SU-DHL-6 (cell line): ENCODE data around the gene MAMSTR.
A peak's percentile ranks its signal among the peaks of the same experiment; 100 is the strongest.

Experiments used
- H2AFZ ChIP-seq: fragments of 200-600 bp; sonication (generic); 2 replicates; pipeline ENCODE4 v1.6.1; 2014; ENCODE audit warnings: low read depth, mild to moderate bottlenecking, moderate library complexity, mixed read lengths, antibody characterized with exemption, low read length; ENCODE audit not compliant: severe bottlenecking
- H3F3A ChIP-seq: fragments of 200-600 bp; shearing (Covaris generic); 2 replicates; pipeline ENCODE4 v1.6.0; 2016; ENCODE audit warnings: antibody characterized with exemption, mild to moderate bottlenecking; ENCODE audit not compliant: insufficient read depth
- H3K27ac ChIP-seq: fragments of 200-600 bp; sonication (generic); 2 replicates; pipeline ENCODE4 v1.5.1; 2016; ENCODE audit warnings: low read depth, mild to moderate bottlenecking, low read length, moderate library complexity, mixed read lengths
- H3K27me3 ChIP-seq: fragments of 200-600 bp; sonication (generic), shearing (Covaris generic); 2 replicates; pipeline ENCODE4 v1.6.0; 2014; ENCODE audit warnings: mild to moderate bottlenecking, low read length
- H3K36me3 ChIP-seq: fragments of 200-600 bp; sonication (generic); 2 replicates; pipeline ENCODE4 v1.6.1; 2014; ENCODE audit warnings: mild to moderate bottlenecking, low read length, mixed read lengths
- H3K4me2 ChIP-seq: fragments of 300-600, 200-600 bp; shearing (Covaris generic), sonication (generic); 2 replicates; pipeline ENCODE4 v1.6.0; 2014; ENCODE audit warnings: low read length, low read depth, mild to moderate bottlenecking; ENCODE audit not compliant: poor library complexity, severe bottlenecking
- H3K4me3 ChIP-seq: fragments of 200-600 bp; sonication (generic); 2 replicates; pipeline ENCODE4 v1.5.1; 2014; ENCODE audit warnings: antibody characterized with exemption, low read length, mild to moderate bottlenecking, mixed read lengths; ENCODE audit not compliant: insufficient read depth, poor library complexity, severe bottlenecking
- H3K79me2 ChIP-seq: fragments of 200-600 bp; sonication (generic); 2 replicates; pipeline ENCODE4 v1.6.1; 2014; ENCODE audit warnings: mild to moderate bottlenecking, low read length, moderate library complexity; ENCODE audit not compliant: insufficient read depth
- H3K9ac ChIP-seq: fragments of 200-600 bp; sonication (generic); 2 replicates; pipeline ENCODE4 v1.7.0; 2014; ENCODE audit warnings: mild to moderate bottlenecking, low read length
- H3K9me2 ChIP-seq: fragments of 200-600 bp; sonication (generic); replicated peaks from 2 replicates; pipeline ENCODE4 v1.6.1; 2014; ENCODE audit warnings: low read length; ENCODE audit not compliant: insufficient read depth
- H3K9me3 ChIP-seq: fragments of 200-600 bp; sonication (generic); 2 replicates; pipeline ENCODE4 v1.6.1; 2014; ENCODE audit warnings: low read length, mixed read lengths; ENCODE audit not compliant: insufficient read depth
- H4K20me1 ChIP-seq: fragments of 200-600 bp; sonication (generic); 2 replicates; pipeline ENCODE4 v1.6.1; 2014; ENCODE audit warnings: low read depth, mild to moderate bottlenecking, antibody characterized with exemption, low read length, moderate library complexity, mixed read lengths
- CTCF ChIP-seq: fragments of 200-600 bp; sonication (generic); IDR thresholded peaks from one replicate; pipeline ENCODE4 v1.5.1; 2017; ENCODE audit warnings: antibody characterized with exemption, mild to moderate bottlenecking, low read length, moderate library complexity; ENCODE audit not compliant: insufficient read depth, poor library complexity, severe bottlenecking
- EZH2phosphoT487 ChIP-seq: fragments of 200-600 bp; sonication (generic), shearing (Covaris generic); conservative IDR thresholded peaks from 2 replicates; pipeline ENCODE4 v1.6.1; 2018; ENCODE audit warnings: mild to moderate bottlenecking, antibody characterized with exemption, low read length, moderate library complexity, mixed read lengths

Gene MAMSTR

DNA sequence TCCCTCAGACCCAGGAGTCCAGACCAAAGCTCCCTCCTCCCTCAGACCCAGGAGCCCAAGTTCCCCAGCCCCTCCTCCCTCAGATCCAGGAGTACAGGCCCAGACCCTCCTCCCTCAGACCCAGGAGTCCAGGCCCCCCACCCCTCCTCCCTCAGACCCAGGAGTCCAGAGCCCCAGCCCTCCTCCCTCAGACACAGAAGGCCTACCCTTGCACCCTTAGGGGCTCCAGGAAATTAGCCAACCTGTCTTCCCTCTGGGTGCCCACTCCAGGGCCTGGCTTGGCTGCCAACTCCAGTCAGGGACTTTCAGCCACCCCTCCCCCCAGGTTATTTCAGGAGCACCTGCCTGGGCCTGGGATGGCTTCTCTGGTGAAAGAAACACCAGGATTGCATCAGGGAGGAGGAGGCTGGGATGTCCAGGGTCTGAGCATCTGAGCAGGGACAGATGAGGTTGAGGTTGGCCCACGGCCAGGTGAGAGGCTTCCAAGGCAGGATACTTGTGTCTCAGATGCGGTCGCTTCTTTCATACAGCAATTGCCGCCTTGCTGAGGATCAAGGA lies 35.6 kb upstream of the MAMSTR start, which contains the start of gene FGF21:
FGF21 (plus strand) TSS at position 441 of the 558 bp plus-strand sequence. CDS start 713 bp downstream, outside the sequence.
- no peak within 1 kb of the TSS for H3K9ac ChIP-seq
- H3K36me3 ChIP-seq = no peaks in the 10 kb centered on the region
- TF ChIP-seq EZH2phosphoT487 (no peak), CTCF (no peak)
- no peaks in the 10 kb centered on the region for H3K9me2 ChIP-seq
- no peaks in the 10 kb centered on the region for H3K79me2 ChIP-seq
- no peaks in the 10 kb centered on the region for H4K20me1 ChIP-seq
- no peak within 1 kb of the TSS for H3K4me3 ChIP-seq
- no peak within 1 kb of the TSS for H2AFZ ChIP-seq
- H3F3A ChIP-seq = no peaks in the 10 kb centered on the region
- H3K9me3 ChIP-seq = no peaks in the 10 kb centered on the region
- no peak within 1 kb of the TSS for H3K27ac ChIP-seq
- H3K27me3 ChIP-seq = no peaks in the 10 kb centered on the region
- H3K4me2 ChIP-seq = no peak within 1 kb of the TSS

DNA sequence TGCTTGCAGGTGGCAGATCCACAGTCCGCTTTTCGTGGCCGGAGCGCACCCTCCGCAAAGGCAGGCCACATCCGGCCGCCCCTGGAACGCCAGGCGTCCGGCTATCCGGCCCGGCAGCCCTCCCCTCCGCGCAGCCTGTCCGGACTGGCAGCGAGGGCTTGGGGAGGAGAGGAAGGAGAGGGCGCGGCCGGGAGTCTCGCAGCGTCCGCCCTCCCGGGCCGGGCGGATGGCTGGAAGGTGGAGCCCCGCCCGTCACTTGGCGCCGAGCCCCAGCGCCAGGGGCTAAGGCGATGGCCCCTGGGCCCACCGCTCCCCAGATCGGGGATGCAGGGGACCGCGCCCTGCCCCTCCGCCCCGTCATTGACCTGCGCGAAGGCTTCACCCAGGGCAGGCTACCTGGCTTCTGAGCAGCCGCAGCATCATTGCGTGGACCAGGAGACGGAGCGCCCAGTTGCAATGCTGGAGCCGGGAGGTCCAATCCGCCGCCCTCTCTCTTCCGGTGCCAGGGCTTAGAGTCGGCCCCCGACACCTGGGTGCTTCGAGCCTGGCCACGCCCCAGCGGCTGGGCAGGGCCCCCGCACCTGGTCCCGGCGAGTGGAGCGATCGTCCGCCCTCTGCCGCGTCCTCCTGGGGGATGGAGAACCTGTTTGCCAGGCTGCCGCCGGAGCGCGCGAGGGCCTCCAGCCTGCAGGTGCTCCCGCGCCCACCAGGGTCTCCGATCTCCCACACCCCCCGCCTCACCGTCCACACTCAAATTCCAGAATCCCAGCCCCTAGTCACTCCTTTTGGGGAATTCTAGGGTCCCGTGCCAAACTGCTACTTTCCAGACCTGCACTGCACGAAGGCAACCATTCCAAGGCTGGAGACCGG lies 33.2 kb upstream of the MAMSTR start, which contains the start of gene FUT1:
FUT1 (minus strand) TSS at position 146 of the 870 bp plus-strand sequence. CDS start 1,360 bp downstream, outside the sequence.
- TF ChIP-seq CTCF = no peak
- TF ChIP-seq EZH2phosphoT487 = no peak
- Histone ChIP-seq H3K9ac (peak within 1 kb of the TSS; percentile 28; the same call in 1 of the 2 replicates), H2AFZ (peak within 1 kb of the TSS; percentile 28), H4K20me1 (no peaks in the 10 kb centered on the region), H3K27ac (no peak within 1 kb of the TSS), H3K79me2 (no peaks in the 10 kb centered on the region), H3K9me3 (no peaks in the 10 kb centered on the region), H3F3A (no peaks in the 10 kb centered on the region), H3K9me2 (no peaks in the 10 kb centered on the region), H3K27me3 (no peaks in the 10 kb centered on the region), H3K36me3 (no peaks in the 10 kb centered on the region), H3K4me2 (peak within 1 kb of the TSS; percentile 47), H3K4me3 (no peak within 1 kb of the TSS)

DNA sequence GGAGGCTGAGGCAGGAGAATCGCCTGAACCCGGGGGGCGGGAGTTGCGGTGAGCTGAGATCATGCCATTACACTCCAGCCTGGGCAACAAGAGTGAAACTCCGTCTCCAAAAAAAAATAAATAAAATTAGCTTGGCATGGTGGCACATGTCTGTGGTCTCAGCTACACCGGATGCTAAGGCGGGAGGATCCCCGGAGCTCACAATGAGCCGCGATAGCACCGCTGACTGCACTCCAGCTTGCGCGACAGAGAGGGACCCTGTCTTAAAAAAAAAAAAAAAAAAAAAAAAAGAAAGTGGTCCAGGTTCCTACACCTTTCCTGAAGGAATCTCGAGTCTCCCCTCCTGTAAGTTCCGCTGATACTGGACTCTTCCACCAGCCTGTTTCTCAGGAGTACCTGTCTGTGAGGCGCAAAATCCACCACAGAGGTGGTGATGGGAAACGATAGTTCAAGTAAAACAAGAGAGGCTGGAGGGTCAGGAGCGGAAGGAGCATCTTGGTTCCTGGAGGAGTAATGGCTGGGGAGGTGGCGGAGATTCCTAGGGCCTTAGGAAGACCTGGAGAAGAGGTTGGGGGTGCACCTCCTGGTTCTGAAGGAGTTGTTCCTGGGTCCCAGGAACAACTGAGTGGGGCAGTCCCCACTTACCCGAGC lies 32.4 kb upstream of the MAMSTR start:
- Histone ChIP-seq H3K9me3 (no peaks in the 10 kb centered on the region), H3K9me2 (no peaks in the 10 kb centered on the region), H3K79me2 (no peaks in the 10 kb centered on the region), H3K36me3 (no peaks in the 10 kb centered on the region), H3K27me3 (no peaks in the 10 kb centered on the region), H4K20me1 (no peaks in the 10 kb centered on the region), H3K4me2 (peak overlapping the region; percentile 47), H3K9ac (peak overlapping the region; percentile 28; the same call in 1 of the 2 replicates), H2AFZ (peak overlapping the region; percentile 28), H3F3A (no peaks in the 10 kb centered on the region), H3K27ac (no peak overlapping the region), H3K4me3 (no peak overlapping the region)
- TF ChIP-seq EZH2phosphoT487 (no peak), CTCF (no peak)
